Measurements from ENCODE around the gene CHD5. TPM values are rescaled to one million over a fixed set of nuclear protein-coding genes. Genes with fewer than 3 reads are reported as not detected.

Gene CHD5
- polyA plus RNA-seq, 2 of the 4 experiments (the other 2 are of a cell fraction) = 0.21 to 0.66 TPM

DNA sequence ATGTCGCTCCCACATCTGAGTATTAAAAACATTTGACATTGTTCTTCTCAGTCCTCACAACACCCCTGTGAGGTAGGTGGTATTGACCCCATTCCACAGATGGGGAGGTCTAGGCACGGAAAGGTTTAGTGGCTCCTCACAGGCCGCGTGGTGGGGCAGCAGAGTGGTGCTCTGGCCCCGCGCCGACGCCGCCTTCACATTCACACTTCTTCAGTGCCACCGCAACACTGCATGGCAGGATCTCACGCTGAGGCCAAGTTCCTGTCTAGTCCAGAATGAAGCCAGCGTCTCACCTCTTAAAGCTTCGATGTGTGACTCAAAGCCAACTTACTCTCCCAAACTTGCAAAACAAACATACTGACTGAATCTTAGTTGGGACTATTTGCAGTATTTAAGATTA, 43.5 kb upstream of the CHD5 start:
- TF ChIP-seq HEYL (CRISPR knock-in tag; IDR thresholded peaks at IDR 0.05) = no peak
- TF ChIP-seq JUNB (IDR thresholded peaks at IDR 0.05) = no peak
- TF ChIP-seq TP53 (CRISPR knock-in tag; IDR thresholded peaks at IDR 0.05) = no peak
- TF ChIP-seq RARB (CRISPR knock-in tag; IDR thresholded peaks at IDR 0.05) = no peak
- no peak for TF ChIP-seq PHF8 (IDR thresholded peaks at IDR 0.05; ENCODE audit: borderline replicate concordance, low read depth)
- TF ChIP-seq, protein P1, sequence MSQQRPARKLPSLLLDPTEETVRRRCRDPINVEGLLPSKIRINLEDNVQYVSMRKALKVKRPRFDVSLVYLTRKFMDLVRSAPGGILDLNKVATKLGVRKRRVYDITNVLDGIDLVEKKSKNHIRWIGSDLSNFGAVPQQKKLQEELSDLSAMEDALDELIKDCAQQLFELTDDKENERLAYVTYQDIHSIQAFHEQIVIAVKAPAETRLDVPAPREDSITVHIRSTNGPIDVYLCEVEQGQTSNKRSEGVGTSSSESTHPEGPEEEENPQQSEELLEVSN (IDR thresholded peaks at IDR 0.05; ENCODE audit: borderline replicate concordance, low read depth) = no peak
- TF ChIP-seq, protein P2, sequence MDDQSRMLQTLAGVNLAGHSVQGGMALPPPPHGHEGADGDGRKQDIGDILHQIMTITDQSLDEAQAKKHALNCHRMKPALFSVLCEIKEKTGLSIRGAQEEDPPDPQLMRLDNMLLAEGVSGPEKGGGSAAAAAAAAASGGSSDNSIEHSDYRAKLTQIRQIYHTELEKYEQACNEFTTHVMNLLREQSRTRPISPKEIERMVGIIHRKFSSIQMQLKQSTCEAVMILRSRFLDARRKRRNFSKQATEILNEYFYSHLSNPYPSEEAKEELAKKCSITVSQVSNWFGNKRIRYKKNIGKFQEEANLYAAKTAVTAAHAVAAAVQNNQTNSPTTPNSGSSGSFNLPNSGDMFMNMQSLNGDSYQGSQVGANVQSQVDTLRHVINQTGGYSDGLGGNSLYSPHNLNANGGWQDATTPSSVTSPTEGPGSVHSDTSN (IDR thresholded peaks at IDR 0.05) = no peak
- no peak for TF ChIP-seq ZSCAN20 (CRISPR knock-in tag; IDR thresholded peaks at IDR 0.05)
- no peak for TF ChIP-seq ESRRA (IDR thresholded peaks at IDR 0.05; ENCODE audit: borderline replicate concordance, low read length)
- no peak for TF ChIP-seq CHD2 (IDR thresholded peaks at IDR 0.05; ENCODE audit: low read length, partially characterized antibody)
- no peak for TF ChIP-seq ZFP36 (IDR thresholded peaks at IDR 0.05; ENCODE audit: borderline replicate concordance, partially characterized antibody)
- POLR2A ChIA-PET = interaction anchor here (1.5 kb wide), 1 partner anchor 12 kb away, joined by 6 read pairs; the partner anchor contains the start of gene ICMT
- peaks cover 8% of the 10 kb centered on the region; the same call in 2 of the 3 replicates for H3K4me1 ChIP-seq
- H3K9me3 ChIP-seq = no peaks in the 10 kb centered on the region
- H3K4me3 ChIP-seq = no peak overlapping the region
- 93% methylated on average over 13 of the region's 13 CpGs for WGBS (ENCODE audit: missing lambda C conversion rate)
- ATAC-seq (no peak), FAIRE-seq (no peak), DNase-seq (ENCODE audit: low read depth in 1 of 2, low spot score in 1 of 2) (no peak)
- H3K4me2 ChIP-seq = no peak overlapping the region
- CTCF ChIA-PET = interaction anchor here (1.0 to 1.3 kb wide), 3 partner anchors 11 to 21 kb away, joined by 4 to 8 read pairs (median 4); partner anchors contain the start of gene RNF207
- no peak overlapping the region for H3K27ac ChIP-seq

DNA sequence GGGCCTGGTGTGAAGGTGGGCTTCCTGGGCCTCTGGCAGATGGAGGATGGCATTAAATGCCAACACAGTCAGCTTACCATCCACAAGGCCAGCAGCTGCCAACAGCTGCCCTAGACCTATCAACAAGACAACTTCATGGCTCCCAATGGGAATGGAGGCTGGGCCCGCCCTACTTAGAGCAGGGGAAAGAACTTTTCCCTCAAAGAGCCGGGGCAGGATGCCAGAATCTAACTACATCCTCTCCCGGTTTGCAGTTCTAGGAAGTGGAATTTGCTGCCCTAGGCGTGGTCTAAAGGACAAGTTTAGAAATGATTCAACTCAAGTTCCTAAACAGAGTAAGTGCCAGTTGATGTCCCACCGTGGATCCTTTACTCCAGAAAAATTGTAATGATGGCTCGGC, 42.5 kb upstream of the CHD5 start:
- H3K4me3 ChIP-seq = no peak overlapping the region
- DNase-seq (ENCODE audit: low read depth in 1 of 2, low spot score in 1 of 2) (no peak), FAIRE-seq (no peak), ATAC-seq (peak in 1 of 2 experiments; percentile 19; a peak in 3 of 6 replicates)
- WGBS (ENCODE audit: missing lambda C conversion rate) = 85% methylated on average over 6 of the region's 6 CpGs
- no peaks in the 10 kb centered on the region for H3K9me3 ChIP-seq
- ChIA-PET POLR2A (interaction anchor here (0.9 kb wide), 1 partner anchor 16 kb away, joined by 3 read pairs; no protein-coding TSS in a partner anchor), CTCF (interaction anchor here (1.1 to 1.2 kb wide), 2 partner anchors 10 to 18 kb away, joined by 3 to 5 read pairs; no protein-coding TSS in a partner anchor)
- H3K4me1 ChIP-seq = peaks cover 8% of the 10 kb centered on the region; the same call in 2 of the 3 replicates
- no peak for TF ChIP-seq PHF8 (IDR thresholded peaks at IDR 0.05; ENCODE audit: borderline replicate concordance, low read depth)
- no peak for TF ChIP-seq MAZ (IDR thresholded peaks at IDR 0.05; ENCODE audit: borderline replicate concordance, low read depth, low read length)
- TF ChIP-seq ESRRA (IDR thresholded peaks at IDR 0.05; ENCODE audit: borderline replicate concordance, low read length) = no peak
- TF ChIP-seq, protein P3, sequence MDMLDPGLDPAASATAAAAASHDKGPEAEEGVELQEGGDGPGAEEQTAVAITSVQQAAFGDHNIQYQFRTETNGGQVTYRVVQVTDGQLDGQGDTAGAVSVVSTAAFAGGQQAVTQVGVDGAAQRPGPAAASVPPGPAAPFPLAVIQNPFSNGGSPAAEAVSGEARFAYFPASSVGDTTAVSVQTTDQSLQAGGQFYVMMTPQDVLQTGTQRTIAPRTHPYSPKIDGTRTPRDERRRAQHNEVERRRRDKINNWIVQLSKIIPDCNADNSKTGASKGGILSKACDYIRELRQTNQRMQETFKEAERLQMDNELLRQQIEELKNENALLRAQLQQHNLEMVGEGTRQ (IDR thresholded peaks at IDR 0.05) = no peak
- no peak for TF ChIP-seq RAD21 (conservative IDR thresholded peaks at IDR 0.05 in 1 of 2, IDR thresholded peaks at IDR 0.05 in 1 of 2)
- TF ChIP-seq CHD2 (IDR thresholded peaks at IDR 0.05; ENCODE audit: low read length, partially characterized antibody) = no peak
- TF ChIP-seq ZC3H11A (IDR thresholded peaks at IDR 0.05) = no peak
- no peak for TF ChIP-seq RFX5 (IDR thresholded peaks at IDR 0.05)
- TF ChIP-seq, protein P4, sequence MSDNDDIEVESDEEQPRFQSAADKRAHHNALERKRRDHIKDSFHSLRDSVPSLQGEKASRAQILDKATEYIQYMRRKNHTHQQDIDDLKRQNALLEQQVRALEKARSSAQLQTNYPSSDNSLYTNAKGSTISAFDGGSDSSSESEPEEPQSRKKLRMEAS (IDR thresholded peaks at IDR 0.05) = no peak
- TF ChIP-seq POLR2A (IDR thresholded peaks at IDR 0.05; ENCODE audit: low read length) = no peak
- no peak for TF ChIP-seq JUNB (IDR thresholded peaks at IDR 0.05)
- no peak for TF ChIP-seq HOXB13 (CRISPR knock-in tag; IDR thresholded peaks at IDR 0.05; ENCODE audit: low read depth)
- TF ChIP-seq, protein P1 (IDR thresholded peaks at IDR 0.05; ENCODE audit: borderline replicate concordance, low read depth) = no peak
- no peak for TF ChIP-seq FOSB (CRISPR knock-in tag; IDR thresholded peaks at IDR 0.05)
- TF ChIP-seq HOXB5 (CRISPR knock-in tag; IDR thresholded peaks at IDR 0.05) = no peak
- H3K4me2 ChIP-seq = no peak overlapping the region
- no peak overlapping the region for H3K27ac ChIP-seq
